GM18951 (cell line): ENCODE measurements around the gene CCDC50.

Experiments
- POLR2A ChIP-seq: IDR thresholded peaks from 4 replicates; pipeline ENCODE4 v1.6.1; 2011; ENCODE audit warnings: mild to moderate bottlenecking; ENCODE audit not compliant: insufficient read length, insufficient read depth; ENCODE audit errors: extremely low read depth
- in situ Hi-C: fragments of 300-500 bp; cut with MboI; formaldehyde crosslinking; loops from one replicate; pipeline ENCODE4 v1.12.0; 2022; ENCODE audit warnings: low sequenced_read_pairs, mixed read lengths, inconsistent platforms; ENCODE audit not compliant: unreplicated experiment

Gene CCDC50

GRCh38 chr3:191424881-191425280 lies 95.7 kb downstream of the CCDC50 start:
- in situ Hi-C loops, result loop anchor here (25.0 kb wide), 1 partner anchor 1012 kb away; no protein-coding TSS in a partner anchor
- no peak for TF ChIP-seq POLR2A

GRCh38 chr3:191425322-191425734 lies 96.1 kb downstream of the CCDC50 start:
- in situ Hi-C loops, result no loop called here
- TF ChIP-seq POLR2A, result no peak

GRCh38 chr3:191426311-191426710 lies 97.1 kb downstream of the CCDC50 start:
- in situ Hi-C loops, result no loop called here
- TF ChIP-seq POLR2A, result no peak

- no peak for TF ChIP-seq POLR2A
- in situ Hi-C loops, result no loop called here
These were observed 99.0 kb downstream of the CCDC50 start for GRCh38 chr3:191428177-191428576.

- in situ Hi-C loops, result no loop called here
These were observed 100.9 kb downstream of the CCDC50 start for GRCh38 chr3:191430103-191430502.

GRCh38 chr3:191431160-191431822 lies 102.1 kb downstream of the CCDC50 start:
- TF ChIP-seq POLR2A, result no peak
- in situ Hi-C loops, result no loop called here

More at GRCh38 chr3:191430103-191430502, 100.9 kb downstream of the CCDC50 start:
- TF ChIP-seq POLR2A, result no peak

- TF ChIP-seq POLR2A, result no peak
- in situ Hi-C loops, result no loop called here
These were observed 103.0 kb downstream of the CCDC50 start for GRCh38 chr3:191432162-191432561.

- TF ChIP-seq POLR2A, result no peak
- in situ Hi-C loops, result no loop called here
These were observed 104.8 kb downstream of the CCDC50 start for GRCh38 chr3:191434024-191434423.

- TF ChIP-seq POLR2A, result no peak
- in situ Hi-C loops, result no loop called here
These were observed 106.8 kb downstream of the CCDC50 start for GRCh38 chr3:191435981-191436380.

- in situ Hi-C loops, result no loop called here
- TF ChIP-seq POLR2A, result no peak
These were observed 109.1 kb downstream of the CCDC50 start for GRCh38 chr3:191438150-191438814.

GRCh38 chr3:191440532-191440931 lies 111.3 kb downstream of the CCDC50 start:
- no peak for TF ChIP-seq POLR2A
- in situ Hi-C loops, result no loop called here

- no peak for TF ChIP-seq POLR2A
- in situ Hi-C loops, result no loop called here
These were observed 112.5 kb downstream of the CCDC50 start for GRCh38 chr3:191441687-191442086.

- in situ Hi-C loops, result no loop called here
- TF ChIP-seq POLR2A, result no peak
These were observed 115.4 kb downstream of the CCDC50 start for GRCh38 chr3:191444569-191444968.
